GM19438 (cell line): ENCODE results near the gene PCNX2.
"Not testable (repeated sequence)": the region's sequence is repeated elsewhere in the genome, so short reads cannot be mapped to it uniquely, and the experiment has no call there.

Source experiments
- ATAC-seq: cut with Tn5 transposase; IDR thresholded peaks from one replicate; pipeline ENCODE4 v1.9.1; 2021; ENCODE audit warnings: low read depth; ENCODE audit not compliant: unreplicated experiment

The PCNX2 gene

DNA sequence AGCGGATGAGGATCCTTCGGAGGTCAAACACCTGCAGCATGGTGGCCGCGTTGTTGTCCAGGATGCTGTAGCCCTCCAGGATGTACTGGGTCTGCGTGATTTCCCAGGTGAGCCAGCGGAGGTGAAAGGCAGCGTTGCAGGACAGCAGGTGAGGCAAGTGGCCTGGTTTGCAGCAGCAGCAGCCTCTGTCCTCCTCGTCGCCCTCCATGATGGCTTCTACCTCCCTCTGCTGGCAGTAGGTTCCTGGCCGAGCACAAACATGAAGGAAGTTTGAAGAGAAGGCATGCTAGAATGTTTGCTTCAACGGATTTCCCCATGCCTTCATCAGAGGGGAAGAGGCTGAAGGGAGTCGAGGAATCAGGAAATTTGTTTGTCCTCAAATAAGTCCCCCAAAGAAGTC, 270.4 kb downstream of the PCNX2 start:
- ATAC-seq: no peak

DNA sequence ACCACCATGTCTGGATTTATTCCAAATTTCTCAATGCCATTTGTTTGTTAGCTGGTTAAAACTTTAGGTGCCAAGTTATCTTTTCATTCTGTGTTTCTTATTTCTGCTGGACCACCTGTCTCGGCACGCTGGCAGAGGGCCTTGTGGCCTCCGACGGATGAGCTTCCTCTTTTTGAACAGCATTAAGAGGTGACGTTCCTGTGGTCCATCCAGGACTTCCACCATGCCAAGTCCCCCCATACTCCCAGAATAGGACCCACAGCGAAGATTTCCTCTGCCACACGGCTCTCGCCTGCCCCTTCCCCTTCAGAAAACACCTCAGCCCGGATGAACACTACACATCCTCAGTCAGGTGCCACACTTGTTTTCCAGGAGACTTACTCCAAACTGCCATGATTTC, 271.3 kb downstream of the PCNX2 start:
- no peak for ATAC-seq

DNA sequence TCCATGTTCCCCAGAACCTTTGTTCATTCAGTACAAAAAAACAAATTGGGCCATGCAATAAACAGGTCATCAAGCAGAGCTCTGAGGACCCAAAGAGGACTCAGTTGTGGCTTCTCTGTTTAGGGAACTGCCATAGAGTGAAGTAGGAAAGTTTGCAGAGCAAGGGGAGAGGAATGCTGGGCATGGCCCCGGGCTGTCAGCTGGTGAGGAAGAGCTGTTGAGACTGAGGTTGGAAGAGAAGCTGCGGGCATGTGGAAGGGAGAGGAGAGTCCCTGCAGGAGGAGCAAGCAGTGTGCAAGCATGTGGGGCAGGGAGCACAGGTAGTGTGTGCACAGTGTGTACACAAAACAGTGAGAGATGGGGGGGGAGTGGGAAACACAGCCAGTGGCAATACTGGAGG, 273.3 kb downstream of the PCNX2 start:
- ATAC-seq: no peak

DNA sequence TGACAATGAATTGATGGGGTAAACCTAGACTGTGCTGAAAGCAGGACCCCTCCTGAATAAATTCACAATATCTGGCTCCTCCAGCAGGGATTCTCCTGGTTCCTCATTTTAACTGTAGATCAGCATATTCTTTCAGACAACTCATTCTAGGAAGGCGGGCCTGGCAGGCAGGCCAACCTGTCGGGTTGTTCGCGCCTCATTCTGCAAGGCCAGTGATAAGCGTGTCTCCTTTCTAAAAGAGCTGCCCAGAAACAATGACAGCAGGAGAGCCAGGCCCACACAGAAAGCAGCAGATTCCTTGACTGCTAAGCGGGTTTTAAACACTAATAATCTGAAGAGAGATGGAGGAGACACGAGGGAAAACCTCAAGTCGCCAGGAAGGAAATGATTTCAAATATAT, 275.1 kb downstream of the PCNX2 start:
- ATAC-seq: no peak

DNA sequence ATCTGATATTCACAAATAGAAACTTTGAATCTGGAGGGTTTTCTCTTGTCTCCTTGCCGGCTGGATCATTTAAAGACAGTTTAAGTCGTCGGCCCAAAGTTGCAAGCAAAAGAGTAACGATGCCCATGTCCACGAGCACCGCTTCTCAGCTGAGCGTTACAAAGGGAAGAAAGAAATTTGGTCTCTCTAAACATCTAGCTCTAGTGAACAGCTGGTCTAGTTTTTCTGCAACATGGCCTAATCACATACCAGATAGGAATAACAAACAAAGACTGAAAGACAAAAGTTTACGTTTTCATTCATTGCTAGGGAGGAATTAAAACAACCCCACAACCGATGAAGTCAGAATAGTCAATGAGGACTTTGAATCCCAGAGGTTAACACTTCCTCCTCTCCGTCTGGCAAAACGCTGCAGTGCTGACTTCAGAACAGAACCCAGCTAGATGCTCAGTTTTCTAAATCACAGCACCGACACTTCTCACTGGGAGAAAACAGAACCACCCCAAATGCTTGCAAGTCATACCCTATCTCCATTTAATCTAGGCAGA, 275.7 kb downstream of the PCNX2 start:
- no peak for ATAC-seq

DNA sequence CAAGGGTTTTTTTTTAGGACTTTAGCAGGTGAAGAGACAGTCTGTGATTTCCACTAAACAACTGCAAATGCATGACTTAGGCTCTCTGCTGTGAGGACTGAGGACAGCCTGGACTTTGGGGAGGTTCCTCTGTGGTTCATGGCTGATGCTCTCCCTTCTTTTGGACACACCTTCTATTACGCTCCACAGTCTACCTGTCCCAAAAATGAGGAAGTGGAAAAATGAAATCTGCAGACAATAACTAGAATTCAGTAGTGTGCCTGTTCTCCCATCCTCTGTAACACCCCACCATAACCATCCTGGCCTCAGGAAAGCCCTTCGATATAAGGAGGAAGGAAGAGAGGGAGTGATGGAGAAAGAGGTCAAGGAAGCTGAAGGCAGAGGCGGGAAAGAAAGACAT, 276.4 kb downstream of the PCNX2 start:
- ATAC-seq: no peak

DNA sequence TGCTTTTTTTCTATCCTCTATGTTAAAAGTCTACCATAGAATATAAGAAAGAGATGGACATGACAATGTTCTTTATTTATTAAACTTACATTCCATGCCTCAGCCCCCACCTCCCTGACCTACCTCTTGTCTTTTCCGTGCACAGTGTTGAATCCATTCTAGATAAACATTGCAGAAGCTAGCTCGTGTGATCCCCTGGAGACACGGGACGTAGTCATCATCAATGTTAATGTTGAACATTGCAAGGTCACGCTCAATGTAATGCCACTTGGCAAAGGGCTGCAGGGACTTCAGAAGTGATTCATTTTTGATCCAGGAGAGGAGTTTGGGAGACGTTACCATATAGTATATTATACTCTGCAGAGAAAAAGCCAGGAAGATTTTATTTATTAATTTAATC, 278.7 kb downstream of the PCNX2 start:
- ATAC-seq: no peak

DNA sequence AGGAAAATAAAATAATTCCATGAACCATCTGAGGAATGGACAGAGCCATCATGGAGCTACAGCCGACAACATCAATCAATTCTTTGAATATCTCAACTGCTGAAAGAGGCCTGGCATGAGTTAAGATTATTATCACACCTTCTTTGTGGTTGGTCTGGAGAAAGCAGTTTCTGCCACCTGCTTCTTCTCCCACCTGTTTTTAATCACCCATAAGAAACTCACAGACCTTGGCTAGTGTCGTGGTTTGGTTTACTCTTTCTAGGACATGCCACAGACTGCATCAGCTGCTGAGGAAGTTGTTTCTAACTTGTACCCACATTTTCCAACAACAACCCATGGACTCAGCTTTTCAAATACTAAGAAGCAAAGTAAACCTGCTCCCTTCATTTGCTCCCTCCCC, 279.6 kb downstream of the PCNX2 start:
- no peak for ATAC-seq

DNA sequence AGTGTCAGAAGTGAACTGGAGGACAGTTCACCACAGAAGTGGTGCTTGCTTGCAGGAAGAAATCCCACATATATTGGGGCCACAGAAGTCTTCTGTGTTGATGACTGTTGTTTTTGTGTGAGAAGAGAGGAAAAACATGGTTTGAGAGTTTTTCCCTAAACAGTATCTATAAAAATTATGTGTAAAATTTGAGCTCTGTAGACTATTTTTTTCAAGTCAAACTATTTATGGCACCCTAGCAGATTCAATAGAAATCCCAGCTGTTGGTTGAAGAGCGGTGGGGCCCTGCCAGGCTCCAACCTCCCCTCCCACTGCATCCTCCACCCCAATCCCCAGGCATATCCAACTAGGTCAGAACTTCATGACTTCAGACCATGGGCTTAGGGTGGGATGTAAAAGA, 283.5 kb downstream of the PCNX2 start:
- ATAC-seq: no peak

DNA sequence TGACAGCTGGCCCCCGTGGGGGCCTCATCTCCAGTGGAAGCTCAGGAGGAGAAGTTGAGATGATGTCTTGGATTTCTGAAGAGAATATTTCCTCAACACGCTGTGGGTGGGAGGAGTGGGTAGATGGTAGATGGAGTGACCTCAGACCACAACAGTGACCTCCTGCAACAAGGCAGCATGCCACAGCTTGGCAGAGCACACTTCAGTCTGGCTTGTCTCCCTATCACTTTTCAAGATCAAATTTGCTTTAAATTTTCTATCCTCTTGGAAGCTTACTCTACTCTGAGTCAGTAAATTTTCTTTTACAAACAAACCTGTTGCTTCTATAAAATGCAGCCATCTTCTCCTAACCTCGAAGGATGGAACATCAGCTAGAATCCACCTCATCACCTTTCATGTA, 285.4 kb downstream of the PCNX2 start:
- ATAC-seq: no peak

DNA sequence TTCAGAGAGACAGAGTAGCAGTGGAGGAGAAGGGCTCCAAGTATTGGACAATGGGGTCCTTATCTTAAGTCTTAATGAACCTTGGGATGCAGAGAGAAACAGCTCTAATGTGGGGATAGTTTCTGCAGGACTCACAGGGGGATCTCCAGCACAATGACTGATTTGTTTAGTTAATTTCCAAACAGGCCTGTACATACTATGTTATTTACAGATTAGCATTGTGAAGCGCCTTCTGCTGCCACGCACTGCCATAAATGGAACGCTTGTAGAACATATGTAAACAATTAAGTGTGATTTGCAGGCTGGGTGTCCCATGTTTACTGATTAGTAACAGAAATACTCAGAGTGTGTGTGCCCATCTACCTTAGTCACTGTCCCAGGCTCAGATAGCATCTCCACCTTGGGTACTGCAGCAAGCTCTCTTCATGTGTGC, 289.0 kb downstream of the PCNX2 start:
- ATAC-seq: no peak

DNA sequence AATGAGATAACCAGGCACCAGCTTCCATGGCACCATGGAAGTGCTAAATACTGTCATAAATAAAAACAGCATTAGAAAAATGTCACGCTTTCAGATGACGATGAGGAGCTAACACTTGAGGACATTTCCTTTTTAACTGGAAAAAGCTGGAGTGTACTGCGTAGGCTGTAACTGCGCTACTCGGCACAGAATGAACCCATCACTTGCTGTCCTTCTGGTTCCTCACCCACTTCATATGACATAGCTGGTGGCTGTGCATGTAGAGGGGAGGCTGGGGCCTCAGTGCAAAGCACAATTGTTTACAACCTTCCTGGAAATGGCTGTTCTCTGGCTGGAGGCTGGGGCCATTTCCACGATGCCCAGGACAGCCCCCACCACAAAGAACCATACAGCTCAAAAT, 289.4 kb downstream of the PCNX2 start:
- ATAC-seq: no peak

DNA sequence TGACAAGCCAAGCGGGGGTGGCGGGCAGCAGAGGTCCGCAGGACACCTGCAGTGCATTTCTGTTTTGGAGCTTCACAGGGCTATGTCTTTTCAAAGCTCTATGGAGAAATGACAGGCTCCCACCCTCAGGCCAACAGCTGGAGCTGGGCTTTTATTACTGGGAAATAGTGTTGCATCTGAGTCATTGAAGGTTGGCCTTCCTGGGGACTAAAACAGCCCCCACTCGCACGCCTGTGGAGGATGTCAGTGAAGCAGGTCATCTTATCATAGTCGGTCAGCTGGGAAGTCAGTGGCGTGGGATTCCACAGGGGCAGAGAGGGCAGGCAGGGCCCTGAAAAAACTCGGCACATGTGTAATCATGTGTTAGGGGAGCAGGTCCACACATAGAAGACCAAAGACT, 289.8 kb downstream of the PCNX2 start:
- ATAC-seq: no peak

DNA sequence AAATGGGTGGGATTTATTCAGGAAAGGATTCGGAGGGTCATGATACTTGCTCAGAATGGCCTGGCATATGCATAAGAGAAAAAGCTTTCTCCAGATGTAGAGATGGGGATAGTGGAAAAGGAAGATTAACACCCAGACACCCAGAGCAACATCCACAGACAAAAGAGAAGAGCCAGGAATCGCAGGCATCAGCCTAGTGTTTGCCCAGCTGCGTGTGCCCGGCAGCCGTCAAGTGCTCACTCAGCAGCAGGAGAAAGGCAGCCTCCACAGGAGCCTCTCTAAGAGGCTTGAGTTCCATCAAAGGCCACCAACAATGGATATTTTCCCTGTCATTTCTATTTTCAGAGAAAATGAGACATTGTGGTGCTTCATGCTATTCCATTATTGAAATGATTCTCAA, 290.4 kb downstream of the PCNX2 start:
- no peak for ATAC-seq

DNA sequence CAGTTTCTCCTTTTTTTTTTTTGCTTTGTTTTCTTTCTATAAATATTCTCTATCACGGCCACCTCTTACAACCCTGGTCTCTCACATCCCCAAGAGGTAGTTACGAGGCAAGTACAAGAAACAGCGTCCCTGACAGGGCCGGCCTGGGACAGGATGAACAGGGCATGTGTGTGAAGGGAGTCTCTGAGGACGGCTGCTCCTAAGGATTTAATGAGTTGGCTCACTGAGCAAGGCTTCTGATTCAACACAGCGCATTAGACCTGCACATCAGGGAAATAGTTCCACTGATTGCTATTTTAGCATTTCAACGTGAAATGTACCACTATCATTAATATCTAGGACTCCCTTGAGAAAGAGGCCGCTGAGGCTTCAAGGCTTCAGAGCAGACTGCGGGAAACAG, 291.1 kb downstream of the PCNX2 start:
- no peak for ATAC-seq

DNA sequence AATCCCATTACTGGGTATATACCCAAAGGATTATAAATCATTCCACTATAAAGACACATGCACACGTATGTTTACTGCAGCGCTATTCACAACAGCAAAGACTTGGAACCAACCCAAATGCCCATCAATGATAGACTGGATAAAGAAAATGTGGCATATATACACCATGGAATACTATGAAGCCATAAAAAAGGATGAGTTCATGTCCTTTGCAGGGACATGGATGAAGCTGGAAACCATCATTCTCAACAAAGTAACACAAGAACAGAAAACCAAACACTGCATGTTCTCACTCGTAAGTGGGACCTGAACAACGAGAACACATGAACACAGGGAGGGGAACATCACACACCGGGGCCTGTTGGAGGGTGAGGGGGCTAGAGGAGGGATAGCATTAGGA, 291.9 kb downstream of the PCNX2 start:
- not testable (repeated sequence) for ATAC-seq

DNA sequence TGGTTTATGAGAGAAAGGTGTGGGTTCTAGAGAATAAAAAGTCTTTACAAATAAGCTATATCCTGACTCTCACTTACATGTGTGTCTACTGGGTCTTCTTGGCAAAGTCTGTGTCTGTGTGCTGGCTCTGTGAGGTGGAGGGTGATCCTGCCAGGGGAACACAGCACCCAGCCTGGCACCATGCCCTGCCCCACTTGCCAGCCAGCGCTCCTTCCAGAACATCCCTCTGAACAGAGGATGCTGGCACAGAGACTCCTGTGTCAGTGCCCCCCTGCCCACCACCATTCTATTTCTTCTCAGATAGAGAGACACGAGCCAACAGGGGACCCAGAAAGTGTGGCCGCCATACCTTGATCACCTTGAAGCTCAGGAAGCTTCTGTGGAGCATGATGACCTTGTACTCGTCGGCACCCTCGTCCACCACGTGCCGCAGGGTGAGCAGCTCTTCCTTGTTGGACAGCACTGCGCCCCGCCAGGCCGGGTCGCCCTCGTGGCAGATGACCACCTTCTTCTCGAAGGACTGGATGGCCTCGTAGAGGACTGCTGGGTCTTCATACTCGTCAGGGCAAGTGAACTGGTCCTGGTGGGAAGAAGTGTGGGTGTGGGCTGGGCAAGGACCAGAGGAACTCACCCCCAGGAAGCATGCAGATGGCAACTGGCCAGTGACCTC, 295.4 kb downstream of the PCNX2 start:
- ATAC-seq: no peak

DNA sequence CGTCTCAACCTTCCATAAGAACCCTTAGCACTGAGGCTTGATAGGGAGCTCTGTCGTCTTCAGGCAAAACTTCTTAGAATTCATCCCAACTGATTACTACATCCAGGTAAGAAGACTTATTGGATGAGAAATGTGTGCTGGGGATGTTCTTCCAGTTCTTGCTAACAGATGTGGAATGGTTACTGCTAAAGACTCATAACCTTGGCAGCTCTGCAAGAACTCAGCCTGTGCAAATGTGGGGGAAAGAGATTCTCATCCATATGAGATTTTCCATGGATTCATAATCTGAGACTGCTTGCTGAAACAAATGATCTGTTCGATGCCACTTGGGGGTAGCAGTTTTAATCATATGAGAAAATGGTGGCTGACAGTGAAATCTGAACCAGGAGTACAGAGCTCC, 296.9 kb downstream of the PCNX2 start:
- no peak for ATAC-seq

DNA sequence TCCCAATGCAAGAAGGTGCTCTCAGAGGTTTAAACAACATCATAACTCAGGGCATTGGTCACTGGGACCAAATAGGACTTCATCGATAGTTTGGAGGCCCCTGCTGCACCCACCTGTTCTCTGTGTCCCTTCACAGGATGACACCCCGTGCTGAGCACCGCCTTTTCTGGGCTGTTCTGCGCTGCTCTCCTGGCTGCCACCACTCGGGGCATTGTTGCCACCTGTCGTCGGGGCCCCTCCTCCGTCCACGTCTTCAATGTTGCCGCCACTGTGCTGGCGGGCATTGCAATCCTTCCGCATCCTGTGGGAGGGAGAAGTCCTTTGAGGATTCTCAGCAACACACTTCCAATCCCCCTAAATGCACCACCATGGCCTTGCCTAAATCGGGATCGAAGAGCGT, 297.4 kb downstream of the PCNX2 start:
- no peak for ATAC-seq

DNA sequence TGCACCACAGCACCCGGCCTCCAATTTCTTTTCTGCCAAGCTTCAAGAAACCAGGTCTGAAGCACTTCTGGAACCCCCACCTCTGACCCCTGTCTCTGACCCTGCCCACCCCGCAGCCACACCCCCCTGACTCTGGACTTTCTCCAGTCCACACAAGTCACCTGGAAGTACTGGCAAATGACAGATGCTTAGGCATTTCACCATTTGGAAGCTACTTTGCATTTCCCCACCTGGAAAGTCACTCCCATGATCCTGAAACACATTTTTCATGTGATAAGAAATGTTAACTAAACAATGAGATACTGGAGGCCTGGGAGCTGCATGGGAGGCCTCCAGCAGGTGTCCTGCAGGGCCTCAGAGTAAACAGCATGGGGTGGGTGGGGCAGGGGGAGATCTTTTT, 299.4 kb downstream of the PCNX2 start:
- no peak for ATAC-seq

DNA sequence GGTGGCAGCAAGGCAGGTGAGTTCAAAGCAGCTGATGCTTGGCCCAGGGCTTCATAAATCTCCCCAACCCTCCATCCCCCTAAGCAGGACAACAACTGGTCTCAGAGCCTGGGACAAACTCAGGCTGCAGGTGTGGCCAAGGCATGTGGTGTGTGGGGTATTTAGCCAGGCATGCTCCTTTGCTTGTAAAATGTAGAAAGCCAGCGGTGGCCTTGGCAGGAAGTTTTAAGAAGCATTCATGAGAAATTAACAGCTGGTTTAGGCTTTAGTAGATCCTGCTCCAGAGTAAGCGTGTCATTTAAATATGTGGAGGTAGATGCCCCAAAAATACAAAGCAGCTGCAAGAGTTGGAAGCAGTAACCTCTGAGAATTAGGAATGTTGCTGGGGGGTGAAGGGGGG, 300.3 kb downstream of the PCNX2 start:
- no peak for ATAC-seq

DNA sequence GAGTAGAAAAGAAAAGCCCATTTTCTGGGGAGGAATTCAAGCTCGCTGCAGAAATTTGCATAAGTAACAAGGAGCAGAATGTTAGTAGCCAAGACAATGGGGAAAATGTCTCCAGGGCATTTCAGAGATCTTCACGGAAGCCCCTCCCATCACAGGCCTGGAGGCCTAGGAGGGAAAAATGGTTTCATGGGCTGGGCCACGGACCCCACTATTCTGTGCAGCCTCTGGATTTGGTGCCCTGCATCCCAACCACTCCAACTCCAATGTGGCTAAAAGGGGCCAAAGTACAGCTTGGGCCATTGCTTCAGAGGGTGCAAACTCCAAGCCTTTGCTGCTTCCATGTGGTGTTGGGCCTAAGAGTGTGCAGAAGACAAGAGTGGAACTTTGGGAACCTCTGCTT, 302.0 kb downstream of the PCNX2 start:
- ATAC-seq: no peak

DNA sequence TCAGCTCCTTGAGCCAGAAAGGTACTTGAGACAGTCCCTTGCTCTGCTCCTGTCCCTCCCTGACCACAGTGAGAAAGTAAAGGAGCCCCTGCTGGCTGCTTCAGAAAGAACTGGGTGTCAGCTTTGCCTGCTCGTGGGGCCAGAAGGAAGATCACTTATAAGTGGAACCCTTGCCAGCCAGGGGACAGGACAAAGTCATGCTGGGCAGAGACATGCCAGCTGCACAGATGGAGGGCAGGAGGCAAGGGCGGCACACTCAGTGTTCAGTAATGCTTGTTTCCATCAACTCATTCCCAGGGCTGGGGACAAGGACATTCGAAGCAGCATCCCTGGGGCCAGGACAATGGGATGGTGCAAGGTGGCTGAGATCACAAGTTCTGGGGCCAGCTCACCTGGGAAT, 303.3 kb downstream of the PCNX2 start:
- no peak for ATAC-seq
